GM12878 (cell line): ENCODE data around the gene HRC. TPM values are rescaled to one million over a fixed set of nuclear protein-coding genes. Genes with fewer than 3 reads are reported as not detected.

Source experiments
- ATAC-seq: fragments of 200-7000 bp; cut with Tn5 transposase; 3 replicates; pipeline ENCODE4 v1.9.1; 2020; ENCODE audit warnings: mild to moderate bottlenecking, moderate library complexity
- BruUV-seq: library from RNA; stranded (reverse); fragments of 400-500 nt; replicated peaks from 2 replicates; lab custom pipeline; 2021; lab: Mats Ljungman, UMichigan
- CTCF ChIA-PET: fragments of 300-600 bp; sonication (Branson Sonifier 250); formaldehyde crosslinking; extraction: SDS; loops from one replicate; lab custom pipeline; 2021; ENCODE audit warnings: inconsistent platforms; lab: Yijun Ruan, JAX
- POLR2A ChIA-PET: fragments of 350-600 bp; formaldehyde crosslinking; extraction: SDS; loops from one replicate; lab custom pipeline; 2021; ENCODE audit warnings: inconsistent platforms; lab: Charles Lee
- RAD21 ChIA-PET: fragments of 300-600 bp; sonication (Branson Sonifier 250); formaldehyde crosslinking; loops from one replicate; lab custom pipeline; 2023; ENCODE audit warnings: antibody characterized with exemption; ENCODE audit not compliant: unreplicated experiment; lab: Charles Lee
- SMC1A ChIA-PET: fragments of 300-600 bp; sonication (Branson Sonifier 250); formaldehyde crosslinking; loops from one replicate; lab custom pipeline; 2023; ENCODE audit not compliant: unreplicated experiment, uncharacterized antibody; lab: Charles Lee
- DNase-seq: peaks from one replicate; pipeline ENCODE4 v3.0.0-alpha.2; 2011; ENCODE audit warnings: low read depth, low spot score
- FAIRE-seq: peaks from 3 replicates; lab custom pipeline; 2011; peaks lifted over from hg19 to GRCh38; lab: Jason Lieb, UNC
- H2AFZ ChIP-seq: 2 replicates; pipeline ENCODE4 v1.6.0; 2011; ENCODE audit warnings: low read depth, low read length, control low read depth; ENCODE audit not compliant: control insufficient read depth
- H3K27ac ChIP-seq: 2 replicates; pipeline ENCODE4 v1.5.1; 2011; ENCODE audit warnings: control low read depth; ENCODE audit not compliant: control insufficient read depth, insufficient read depth
- H3K27me3 ChIP-seq, 2 experiments: replicated peaks in 1 of 2; 2 replicates each; pipeline versions ENCODE4 v1.6.0 to v1.6.1; 2011; ENCODE audit warnings: low read length in 1 of 2; ENCODE audit not compliant: control insufficient read depth in 2 of 2, insufficient read depth in 2 of 2
- H3K36me3 ChIP-seq, 2 experiments: 2 replicates each; pipeline ENCODE4 v1.5.1; 2011; ENCODE audit warnings: low read length in 1 of 2; ENCODE audit not compliant: control insufficient read depth in 2 of 2, insufficient read depth in 2 of 2
- H3K4me1 ChIP-seq: 2 replicates; pipeline ENCODE4 v1.6.1; 2011; ENCODE audit warnings: mild to moderate bottlenecking, low read length, moderate library complexity, mixed read lengths; ENCODE audit not compliant: control insufficient read depth, insufficient read depth
- H3K4me2 ChIP-seq: 2 replicates; pipeline ENCODE4 v1.6.0; 2011; ENCODE audit warnings: control low read depth; ENCODE audit not compliant: control insufficient read depth, insufficient read depth
- H3K4me3 ChIP-seq: fragments of 200-600 bp; sonication (generic); 2 replicates; pipeline ENCODE4 v1.5.1; 2016
- H3K79me2 ChIP-seq: 2 replicates; pipeline ENCODE4 v1.6.0; 2011; ENCODE audit warnings: low read length; ENCODE audit not compliant: control insufficient read depth, insufficient read depth
- H3K9ac ChIP-seq: 2 replicates; pipeline ENCODE4 v1.8.0; 2011; ENCODE audit warnings: low read length, control low read depth, mixed read lengths; ENCODE audit not compliant: control insufficient read depth, insufficient read depth
- H3K9me3 ChIP-seq: replicated peaks from 3 replicates; pipeline ENCODE4 v1.5.1; 2011; ENCODE audit warnings: mild to moderate bottlenecking, low read length; ENCODE audit not compliant: control insufficient read depth, insufficient read depth
- H4K20me1 ChIP-seq: 2 replicates; pipeline ENCODE4 v1.6.0; 2011; ENCODE audit not compliant: control insufficient read depth, insufficient read depth
- E2F8 ChIP-seq: fragments of 450-650 bp; IDR thresholded peaks from 2 replicates; pipeline ENCODE4 v1.6.1; 2018; ENCODE audit warnings: mild to moderate bottlenecking, low read depth, moderate library complexity; ENCODE audit not compliant: partially characterized antibody
- MYB ChIP-seq: fragments of 150-350 bp; IDR thresholded peaks from 2 replicates; pipeline ENCODE4 v1.6.1; 2014; ENCODE audit warnings: mild to moderate bottlenecking, low read depth, low read length, borderline replicate concordance
- NFXL1 ChIP-seq: fragments of 450-650 bp; IDR thresholded peaks from 2 replicates; pipeline ENCODE4 v1.6.1; 2017; ENCODE audit warnings: antibody characterized with exemption, mild to moderate bottlenecking, borderline replicate concordance
- SIN3A ChIP-seq: IDR thresholded peaks from 2 replicates; pipeline ENCODE4 v1.6.1; 2012; ENCODE audit warnings: low read depth, low read length, improper control_type of control experiment
- STAT1 ChIP-seq: fragments of 450-650 bp; conservative IDR thresholded peaks from 2 replicates; pipeline ENCODE4 v1.6.1; 2014; ENCODE audit warnings: antibody characterized with exemption, mild to moderate bottlenecking
- SUZ12 ChIP-seq: fragments of 200-600 bp; sonication (generic); IDR thresholded peaks from one replicate; pipeline ENCODE4 v1.6.1; 2018; ENCODE audit warnings: antibody characterized with exemption, mild to moderate bottlenecking; ENCODE audit not compliant: unreplicated experiment
- TAF1 ChIP-seq: IDR thresholded peaks from 2 replicates; pipeline ENCODE4 v1.6.1; 2011; ENCODE audit warnings: mild to moderate bottlenecking, low read depth, low read length, borderline replicate concordance
- WGBS: methylation state at CpG from one replicate; pipeline ENCODE4 v1.1.6; 2016; ENCODE audit warnings: low lambda C conversion rate; ENCODE audit not compliant: insufficient replicate concordance, insufficient coverage; ENCODE audit errors: missing lambda C conversion rate; 5-methylcytosine and 5-hydroxymethylcytosine counted together
- in situ Hi-C: fragments of 300-500 bp; cut with MboI; formaldehyde crosslinking; loops from 9 replicates; pipeline ENCODE4 v1.14.3; 2018; ENCODE audit warnings: mixed read lengths
- intact Hi-C: fragments of 100-400 bp; cut with micrococcal nuclease; formaldehyde crosslinking; loops from one replicate; pipeline ENCODE4 v1.14.2; 2022; ENCODE audit not compliant: unreplicated experiment
- polyA plus RNA-seq, 11 experiments: library from polyadenylated mRNA; depleted of rRNA in 4 of 11; unstranded in 6 of 11; stranded (reverse) in 5 of 11; fragments of >200 nt; fragmentation: Nextera tagmentation in 4 of 11; fragmentation: Illumina TruSeq in 1 of 11; extraction: Ambion mirVana in 4 of 11; extraction: Trizol in 1 of 11; gene quantifications; 1 replicate in 1 of 11; 2 replicates in 10 of 11; pipeline versions ENCODE4 v1.2.1 to v1.2.3, GENCODE V29; 2011 to 2016; ENCODE audit warnings: inconsistent platforms in 2 of 11, missing spikeins in 2 of 11, low read depth in 1 of 11
- total RNA-seq, 4 experiments: library from RNA; depleted of rRNA in 3 of 4; stranded (reverse); fragments of >200 nt in 3 of 4; fragmentation: Illumina TruSeq in 1 of 4; extraction: Trizol in 1 of 4; gene quantifications; 2 replicates each; pipeline versions ENCODE4 v1.2.1 to v1.2.3, GENCODE V29; 2013 to 2021

The HRC gene
- total and polyA plus RNA-seq, 10 of the 15 experiments (the other 5 are each of a cell fraction or from before 2014, with no cell fraction given): 0.10 TPM; not detected in 9

- no peak for TF ChIP-seq STAT1
- TF ChIP-seq SUZ12: no peak
- no peak for TF ChIP-seq E2F8
Observed at GRCh38 chr19:49200238-49200862, 45.2 kb upstream of the HRC start (continued).

- TF ChIP-seq NFXL1 (no peak), TAF1 (no peak), MYB (no peak), SIN3A (no peak)
- ChIA-PET SMC1A (no interaction called here), POLR2A (no interaction called here), RAD21 (interaction anchor here (1.2 kb wide), 1 partner anchor 50 kb away, joined by 3 read pairs; no protein-coding TSS in a partner anchor), CTCF (interaction anchor here (0.9 to 3.9 kb wide), 5 partner anchors 9 to 1002 kb away, joined by 3 to 56 read pairs (median 5); no protein-coding TSS in a partner anchor)
- H2AFZ ChIP-seq: no peak overlapping the region
- BruUV-seq: no TSS peak
- H3K4me3 ChIP-seq: no peak overlapping the region
- no peaks in the 10 kb centered on the region for H3K9me3 ChIP-seq
- ATAC-seq (no peak), FAIRE-seq (no peak), DNase-seq (no peak)
- no peaks in the 10 kb centered on the region for H4K20me1 ChIP-seq
- intact Hi-C loops (no loop called here), in situ Hi-C loops (no loop called here)
- no peaks in the 10 kb centered on the region for H3K27me3 ChIP-seq
- no peak overlapping the region for H3K9ac ChIP-seq
- H3K36me3 ChIP-seq: no peaks in the 10 kb centered on the region
- 69% methylated on average over 32 of the region's 40 CpGs for WGBS
- H3K4me1 ChIP-seq: no peaks in the 10 kb centered on the region
- H3K27ac ChIP-seq: no peak overlapping the region
- no peaks in the 10 kb centered on the region for H3K79me2 ChIP-seq
- H3K4me2 ChIP-seq: no peak overlapping the region
Observed at GRCh38 chr19:49196527-49197240, 41.5 kb upstream of the HRC start.
